GM21367 (cell line): Measurements from ENCODE around the gene ABCB1.
A peak's percentile ranks its signal among the peaks of the same experiment; 100 is the strongest.
"Not testable (repeated sequence)": the region's sequence is repeated elsewhere in the genome, so short reads cannot be mapped to it uniquely, and the experiment has no call there.

ENCODE experiments used
- ATAC-seq: cut with Tn5 transposase; IDR thresholded peaks from one replicate; pipeline ENCODE4 v1.9.1; 2021; ENCODE audit not compliant: unreplicated experiment

The ABCB1 gene

GRCh38 chr7:87580636-87581035, 20.0 kb downstream of the ABCB1 start:
- no peak for ATAC-seq

- ATAC-seq = no peak
Observed at GRCh38 chr7:87575521-87575920, 25.2 kb downstream of the ABCB1 start.

- ATAC-seq = no peak
Observed at GRCh38 chr7:87574630-87575029, 26.1 kb downstream of the ABCB1 start.

GRCh38 chr7:87572513-87572912, 28.2 kb downstream of the ABCB1 start:
- not testable (repeated sequence) for ATAC-seq

GRCh38 chr7:87570178-87570577, 30.5 kb downstream of the ABCB1 start:
- ATAC-seq = no peak

GRCh38 chr7:87567052-87567451, 33.6 kb downstream of the ABCB1 start:
- no peak for ATAC-seq

- ATAC-seq = no peak
Observed at GRCh38 chr7:87566311-87566900, 34.3 kb downstream of the ABCB1 start.

- no peak for ATAC-seq
Observed at GRCh38 chr7:87565877-87566276, 34.8 kb downstream of the ABCB1 start.

GRCh38 chr7:87564296-87564963, 36.3 kb downstream of the ABCB1 start:
- ATAC-seq = peak; percentile 91

- no peak for ATAC-seq
Observed at GRCh38 chr7:87561702-87562101, 39.0 kb downstream of the ABCB1 start.

- no peak for ATAC-seq
Observed at GRCh38 chr7:87561102-87561501, 39.6 kb downstream of the ABCB1 start.

- ATAC-seq = no peak
Observed at GRCh38 chr7:87552351-87552900, 48.3 kb downstream of the ABCB1 start.

GRCh38 chr7:87548123-87548919, 52.4 kb downstream of the ABCB1 start:
- no peak for ATAC-seq

GRCh38 chr7:87545760-87546159, 54.9 kb downstream of the ABCB1 start:
- ATAC-seq = no peak

GRCh38 chr7:87543623-87544022, 57.1 kb downstream of the ABCB1 start:
- no peak for ATAC-seq

- no peak for ATAC-seq
Observed at GRCh38 chr7:87541648-87542047, 59.0 kb downstream of the ABCB1 start.

GRCh38 chr7:87538052-87538451, 62.6 kb downstream of the ABCB1 start:
- ATAC-seq = no peak

GRCh38 chr7:87534072-87534471, 66.6 kb downstream of the ABCB1 start:
- ATAC-seq = no peak

GRCh38 chr7:87530126-87530525, 70.6 kb downstream of the ABCB1 start:
- no peak for ATAC-seq

- ATAC-seq = no peak
Observed at GRCh38 chr7:87528730-87529129, 72.0 kb downstream of the ABCB1 start.

GRCh38 chr7:87518735-87519134, 81.9 kb downstream of the ABCB1 start:
- no peak for ATAC-seq

GRCh38 chr7:87517891-87518290, 82.8 kb downstream of the ABCB1 start:
- ATAC-seq = no peak
